GM12864 (cell line): ENCODE data around the gene SMURF2.

Source experiments
- DNase-seq: peaks from one replicate; pipeline ENCODE4 v3.0.0-alpha.2; 2011; ENCODE audit warnings: low read depth
- H3K4me3 ChIP-seq: 2 replicates; pipeline ENCODE4 v1.5.1; 2011; ENCODE audit warnings: mild to moderate bottlenecking, low read depth, low read length, control low read depth
- CTCF ChIP-seq: IDR thresholded peaks from 2 replicates; pipeline ENCODE4 v1.5.1; 2011; ENCODE audit warnings: low read depth, mild to moderate bottlenecking, moderate library complexity, low read length, control low read depth, inconsistent platforms; ENCODE audit errors: missing control alignments

Gene SMURF2

GRCh38 chr17:64694207-64694606 is 32.1 kb upstream of the SMURF2 start:
- no peak for TF ChIP-seq CTCF
- DNase-seq = no peak
- no peak overlapping the region for H3K4me3 ChIP-seq

GRCh38 chr17:64692187-64692586 is 30.1 kb upstream of the SMURF2 start:
- DNase-seq = no peak
- no peak for TF ChIP-seq CTCF
- H3K4me3 ChIP-seq = no peak overlapping the region

- no peak for DNase-seq
- no peak for TF ChIP-seq CTCF
- no peak overlapping the region for H3K4me3 ChIP-seq
Measured at GRCh38 chr17:64689106-64689505, 27.0 kb upstream of the SMURF2 start.

- no peak overlapping the region for H3K4me3 ChIP-seq
Measured at GRCh38 chr17:64688481-64688880, 26.4 kb upstream of the SMURF2 start.

GRCh38 chr17:64687961-64688360 is 25.9 kb upstream of the SMURF2 start:
- H3K4me3 ChIP-seq = no peak overlapping the region
- no peak for TF ChIP-seq CTCF
- DNase-seq = no peak

More at GRCh38 chr17:64688481-64688880, 26.4 kb upstream of the SMURF2 start:
- no peak for DNase-seq
- TF ChIP-seq CTCF = no peak

GRCh38 chr17:64687376-64687775 is 25.3 kb upstream of the SMURF2 start:
- no peak for TF ChIP-seq CTCF
- no peak for DNase-seq
- no peak overlapping the region for H3K4me3 ChIP-seq

- no peak for DNase-seq
- no peak overlapping the region for H3K4me3 ChIP-seq
- TF ChIP-seq CTCF = no peak
Measured at GRCh38 chr17:64686705-64687104, 24.6 kb upstream of the SMURF2 start.
